Tibial nerve (tissue), 3 donors: Measurements from ENCODE around the gene NOS3.

Experiments
- CTCF ChIP-seq, 5 experiments: fragments of 200-600 bp in 3 of 5; fragments of 450-650 bp in 2 of 5; sonication (generic) in 3 of 5; IDR thresholded peaks; one replicate each; pipeline ENCODE4 v1.5.1; 2016 to 2019; ENCODE audit warnings: antibody characterized with exemption in 5 of 5, mild to moderate bottlenecking in 3 of 5, moderate library complexity in 2 of 5
- POLR2A ChIP-seq, 2 donors: fragments of 450-650 bp; IDR thresholded peaks; one replicate each; pipeline ENCODE4 v1.6.1; 2017; ENCODE audit warnings: antibody characterized with exemption in 2 of 2, mild to moderate bottlenecking in 2 of 2, moderate library complexity in 2 of 2

GRCh38 chr7:151048911-151049463 is 58.2 kb downstream of the NOS3 start:
- TF ChIP-seq CTCF (IDR thresholded peaks at IDR 0.05) (no peak), POLR2A (IDR thresholded peaks at IDR 0.05) (no peak)
